Transverse colon (tissue), 4 donors: ENCODE measurements around the gene MBP. TPM values are rescaled to one million over a fixed set of nuclear protein-coding genes. Genes with fewer than 3 reads are reported as not detected.
A peak's percentile ranks its signal among the peaks of the same experiment; 100 is the strongest.

Experiments
- DNase-seq: peaks from one replicate; pipeline ENCODE4 v3.0.0-alpha.2; 2019
- H3K27ac ChIP-seq, 4 donors: fragments of 200-600 bp; sonication (generic); 2 replicates each; pipeline ENCODE4 v1.5.1; 2016 to 2018; ENCODE audit warnings: inconsistent platforms in 4 of 4
- H3K27me3 ChIP-seq: fragments of 200-600 bp; sonication (generic); 2 replicates; pipeline ENCODE4 v1.5.1; 2017; ENCODE audit warnings: inconsistent platforms
- H3K36me3 ChIP-seq, 4 donors: fragments of 200-600 bp; sonication (generic); 2 replicates each; pipeline ENCODE4 v1.5.1; 2017 to 2019; ENCODE audit warnings: inconsistent platforms in 4 of 4
- H3K4me1 ChIP-seq, 4 donors: fragments of 200-600 bp; sonication (generic); 2 replicates each; pipeline ENCODE4 v1.5.1; 2017 to 2020; ENCODE audit warnings: inconsistent platforms in 4 of 4
- H3K4me3 ChIP-seq, 4 donors: fragments of 200-600 bp; sonication (generic); 1 replicate in 1 of 4; 2 replicates in 3 of 4; pipeline versions ENCODE4 v1.5.1 to v1.6.1; 2017 to 2019; ENCODE audit warnings: inconsistent platforms in 4 of 4
- H3K9me3 ChIP-seq, 2 donors: fragments of 200-600 bp; sonication (generic); 2 replicates each; pipeline ENCODE4 v1.5.1; 2017 to 2019; ENCODE audit warnings: inconsistent platforms in 2 of 2
- EP300 ChIP-seq: sonication (generic); formaldehyde crosslinking; IDR thresholded peaks from one replicate; pipeline ENCODE4 v1.6.1; 2017; ENCODE audit warnings: antibody characterized with exemption, low read depth
- POLR2A ChIP-seq: fragments of 450-650 bp; IDR thresholded peaks from one replicate; pipeline ENCODE4 v1.6.1; 2016; ENCODE audit warnings: antibody characterized with exemption, mild to moderate bottlenecking, moderate library complexity
- POLR2AphosphoS5 ChIP-seq, 3 donors: sonication (generic); formaldehyde crosslinking; IDR thresholded peaks; one replicate each; pipeline ENCODE4 v1.6.1; 2016; ENCODE audit warnings: antibody characterized with exemption in 3 of 3
- WGBS, 2 donors: methylation state at CpG; one replicate each; pipeline ENCODE4 v1.1.5; 2018; ENCODE audit warnings: low coverage in 1 of 2; 5-methylcytosine and 5-hydroxymethylcytosine counted together
- in situ Hi-C, 4 donors: fragments of 200-750 bp; cut with MboI; loops; one replicate each; pipeline versions ENCODE4 v1.15.0 to v1.15.1; 2017; ENCODE audit warnings: low sequenced_read_pairs in 3 of 4, low pct_ligation_motif_present in 1 of 4, low pct_unique_long_range_greater_than_20kb in 1 of 4
- intact Hi-C: fragments of 100-400 bp; cut with DNase I; formaldehyde crosslinking; loops from one replicate; pipeline ENCODE4 v1.15.1; 2023; ENCODE audit warnings: low total_unique reads
- total RNA-seq, 4 donors: library from RNA; depleted of rRNA; stranded (reverse); fragments of >200 nt; gene quantifications; one replicate each; pipeline ENCODE4 v1.1.0, GENCODE V29; 2016
- TF ChIP-seq, protein P1 (sequence below), 5 experiments: fragments of 200-600 bp in 3 of 5; fragments of 450-650 bp in 2 of 5; sonication (generic) in 3 of 5; IDR thresholded peaks; 1 replicate in 2 of 5; 2 replicates in 3 of 5; pipeline ENCODE4 v1.5.1; 2016 to 2017; ENCODE audit warnings: antibody characterized with exemption in 5 of 5, inconsistent platforms in 3 of 5, mild to moderate bottlenecking in 2 of 5, moderate library complexity in 1 of 5

The MBP gene
- total RNA-seq, 4 donors from 2014 or later: 12.7 to 53.4 (median 41.0) TPM

DNA sequence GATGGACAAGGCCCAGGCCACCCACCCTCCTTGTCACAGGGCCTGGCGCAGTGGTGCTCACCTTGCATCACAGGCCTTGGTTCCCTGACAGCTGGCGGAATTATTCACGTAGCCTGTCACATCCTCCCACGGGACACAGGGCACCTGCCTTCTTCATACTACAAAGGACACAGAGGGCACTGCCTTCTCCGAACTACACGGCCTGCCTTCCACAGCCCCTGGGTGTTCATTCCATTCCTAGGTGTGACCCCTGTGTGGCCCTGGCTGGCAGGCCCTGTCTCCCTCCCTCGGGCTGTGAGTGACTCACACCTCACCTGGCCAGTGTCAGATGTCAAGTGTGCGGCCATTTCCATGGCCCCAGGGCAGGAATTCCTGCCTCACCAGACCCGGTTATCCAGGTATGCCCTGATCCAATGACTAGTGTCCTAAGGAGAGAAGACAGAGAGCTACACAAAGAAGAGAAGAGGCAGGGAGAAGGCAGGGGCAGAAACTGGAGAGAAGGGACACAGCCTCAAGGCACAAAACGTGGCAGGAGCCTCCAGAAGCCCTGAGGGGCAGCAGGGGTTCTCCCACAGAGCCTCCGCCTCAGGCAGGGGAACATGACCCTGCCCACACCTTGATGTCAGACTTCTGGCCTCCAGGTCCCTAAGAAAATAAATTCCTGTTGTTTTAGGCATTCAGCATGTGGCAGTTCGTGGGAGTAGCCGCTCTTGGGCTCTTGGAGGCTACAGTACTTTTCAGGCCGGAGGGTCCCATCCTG is 43.4 kb downstream of the MBP start:
- 88 to 93% methylated on average over 3 to 13 of the region's 14 CpGs for WGBS, 2 donors
- Histone ChIP-seq H3K27ac (no peak overlapping the region), H3K9me3 (no peaks in the 10 kb centered on the region), H3K4me1 (peaks cover 16 to 40% (median 33%) of the 10 kb centered on the region in 4 donors), H3K36me3 (no peaks in the 10 kb centered on the region), H3K4me3 (no peak overlapping the region), H3K27me3 (no peaks in the 10 kb centered on the region)
- intact Hi-C loops (no loop called here), in situ Hi-C loops (no loop called here)
- TF ChIP-seq, protein P1, sequence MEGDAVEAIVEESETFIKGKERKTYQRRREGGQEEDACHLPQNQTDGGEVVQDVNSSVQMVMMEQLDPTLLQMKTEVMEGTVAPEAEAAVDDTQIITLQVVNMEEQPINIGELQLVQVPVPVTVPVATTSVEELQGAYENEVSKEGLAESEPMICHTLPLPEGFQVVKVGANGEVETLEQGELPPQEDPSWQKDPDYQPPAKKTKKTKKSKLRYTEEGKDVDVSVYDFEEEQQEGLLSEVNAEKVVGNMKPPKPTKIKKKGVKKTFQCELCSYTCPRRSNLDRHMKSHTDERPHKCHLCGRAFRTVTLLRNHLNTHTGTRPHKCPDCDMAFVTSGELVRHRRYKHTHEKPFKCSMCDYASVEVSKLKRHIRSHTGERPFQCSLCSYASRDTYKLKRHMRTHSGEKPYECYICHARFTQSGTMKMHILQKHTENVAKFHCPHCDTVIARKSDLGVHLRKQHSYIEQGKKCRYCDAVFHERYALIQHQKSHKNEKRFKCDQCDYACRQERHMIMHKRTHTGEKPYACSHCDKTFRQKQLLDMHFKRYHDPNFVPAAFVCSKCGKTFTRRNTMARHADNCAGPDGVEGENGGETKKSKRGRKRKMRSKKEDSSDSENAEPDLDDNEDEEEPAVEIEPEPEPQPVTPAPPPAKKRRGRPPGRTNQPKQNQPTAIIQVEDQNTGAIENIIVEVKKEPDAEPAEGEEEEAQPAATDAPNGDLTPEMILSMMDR (IDR thresholded peaks at IDR 0.05): no peak
- TF ChIP-seq EP300: no peak
- no peak for DNase-seq

DNA sequence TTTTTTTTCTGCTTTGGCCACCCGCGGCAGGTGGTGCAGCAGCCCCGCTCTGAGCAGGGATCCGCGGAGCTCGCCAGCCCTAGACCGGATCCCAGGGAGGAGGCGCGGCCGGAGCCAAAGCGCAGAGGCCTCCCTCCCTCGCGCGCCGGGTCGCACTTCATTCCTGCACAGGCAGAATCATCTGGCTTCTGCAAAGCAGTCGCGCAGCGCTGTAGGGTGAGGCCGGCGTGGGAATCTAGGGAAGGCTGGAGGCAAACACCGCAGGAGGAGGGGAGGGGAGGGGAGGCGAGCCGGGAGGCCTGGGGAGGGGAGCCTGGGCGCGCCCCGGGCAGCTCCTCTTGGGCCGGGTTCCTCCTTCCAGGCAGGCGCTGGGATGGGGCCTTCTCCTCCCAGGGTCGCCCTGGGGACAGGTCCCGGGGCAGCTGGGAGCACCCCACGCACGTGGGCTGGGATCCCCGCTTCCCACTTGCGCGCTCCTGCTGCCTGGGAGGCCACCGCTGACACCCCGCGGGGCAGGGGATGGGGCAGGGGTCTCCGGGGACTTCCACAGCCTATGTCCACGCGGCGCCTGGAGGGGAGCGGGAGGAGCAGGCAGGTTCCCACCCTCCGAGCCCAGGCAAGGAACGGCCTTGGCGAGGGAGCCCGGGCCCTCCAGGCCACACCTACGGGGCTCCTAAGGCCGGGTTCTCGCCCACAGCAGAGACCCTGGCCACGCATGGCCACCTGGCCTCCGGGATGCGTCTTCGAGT is 45.0 kb downstream of the MBP start:
- H3K4me1 ChIP-seq: peaks cover 16 to 56% (median 40%) of the 10 kb centered on the region in 4 donors

DNA sequence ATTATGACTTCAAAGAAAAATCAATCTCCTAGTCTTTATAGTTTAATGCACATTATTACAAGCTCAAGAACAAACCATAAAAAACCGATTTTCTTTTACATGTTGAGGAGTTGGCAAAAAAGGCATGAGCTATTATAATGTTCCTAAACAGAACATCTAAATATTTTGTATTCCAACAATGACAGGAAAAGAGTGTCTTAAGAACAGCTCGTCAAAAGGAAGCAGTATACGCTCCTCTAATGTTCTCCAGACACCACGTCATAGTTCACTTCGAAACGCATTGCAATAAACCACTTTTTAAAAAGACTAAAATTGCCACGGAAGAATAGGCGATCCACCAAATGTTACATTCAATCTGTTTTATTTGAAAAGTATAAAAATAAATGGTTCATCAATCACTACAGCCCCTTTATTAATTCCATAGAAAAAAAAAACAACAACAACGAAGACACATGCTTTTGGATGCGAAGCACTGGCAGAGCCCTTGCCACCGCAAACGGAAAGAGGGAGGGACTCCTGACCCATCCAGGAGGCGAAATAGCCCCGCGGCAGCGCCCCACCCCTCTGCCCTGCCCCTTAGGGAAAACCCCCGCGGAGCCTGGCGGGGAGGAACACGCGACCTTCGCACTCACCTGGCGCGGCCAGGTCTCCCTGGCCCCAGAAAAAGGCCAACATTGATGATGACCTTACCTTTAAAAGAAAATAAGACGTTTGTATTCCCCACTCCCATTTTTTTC is 45.8 kb downstream of the MBP start:
- peak overlapping the region in 3 of 4 donors; percentile 21 to 39 (median 25) for H3K4me3 ChIP-seq
- peak; percentile 58 for DNase-seq
- no peaks in the 10 kb centered on the region for H3K36me3 ChIP-seq
- in situ Hi-C loops (no loop called here), intact Hi-C loops (no loop called here)
- 26 to 34% methylated on average over 20 to 25 of the region's 25 CpGs for WGBS, 2 donors
- no peak for TF ChIP-seq POLR2A
- no peak for TF ChIP-seq EP300
- TF ChIP-seq POLR2AphosphoS5 (IDR thresholded peaks at IDR 0.05): peak in 1 of 3 donors; percentile 11
- TF ChIP-seq, protein P1 (IDR thresholded peaks at IDR 0.05): no peak
- H3K9me3 ChIP-seq: no peaks in the 10 kb centered on the region
- peaks cover 16 to 56% (median 40%) of the 10 kb centered on the region in 4 donors for H3K4me1 ChIP-seq
- peak overlapping the region; percentile 49 to 77 (median 72) for H3K27ac ChIP-seq
- H3K27me3 ChIP-seq: no peaks in the 10 kb centered on the region

More for the DNA sequence above, 45.0 kb downstream of the MBP start:
- intact Hi-C loops (no loop called here), in situ Hi-C loops (no loop called here)
- Histone ChIP-seq H3K9me3 (no peaks in the 10 kb centered on the region), H3K27me3 (no peaks in the 10 kb centered on the region), H3K27ac (peak overlapping the region; percentile 49 to 77 (median 72)), H3K4me3 (peak overlapping the region in 3 of 4 donors; percentile 21 to 39 (median 25)), H3K36me3 (no peaks in the 10 kb centered on the region)
- 45% methylated on average over 51 of the region's 55 CpGs; no CpG with 5 or more reads in 1 of the 2 donors for WGBS, 2 donors
- no peak for TF ChIP-seq POLR2AphosphoS5 (IDR thresholded peaks at IDR 0.05)
- no peak for TF ChIP-seq POLR2A
- TF ChIP-seq EP300: no peak
- TF ChIP-seq, protein P1 (IDR thresholded peaks at IDR 0.05): no peak
- DNase-seq: peak; percentile 55

DNA sequence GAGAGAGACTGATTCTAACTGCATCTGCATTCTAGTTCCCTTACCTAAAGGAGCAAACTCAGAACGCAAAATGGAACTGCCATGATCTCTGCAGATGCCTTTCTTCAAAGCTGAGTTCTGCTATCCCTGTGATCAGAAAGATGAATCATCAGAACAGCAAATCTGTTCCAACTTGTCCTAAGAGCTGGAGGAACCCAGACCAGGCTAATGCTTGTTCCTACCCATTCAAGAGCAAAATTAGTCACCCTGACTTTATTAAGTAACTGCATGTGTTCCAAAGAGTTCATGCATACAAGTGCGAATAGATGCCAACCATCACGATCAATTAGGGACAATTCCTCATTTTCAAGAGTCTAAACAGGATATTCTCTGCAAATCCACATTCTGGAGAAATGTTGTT is 46.5 kb downstream of the MBP start:
- Histone ChIP-seq H3K27me3 (no peaks in the 10 kb centered on the region), H3K4me3 (no peak overlapping the region), H3K27ac (peak overlapping the region; percentile 44 to 77 (median 72)), H3K9me3 (no peaks in the 10 kb centered on the region), H3K36me3 (no peaks in the 10 kb centered on the region), H3K4me1 (peaks cover 16 to 59% (median 40%) of the 10 kb centered on the region in 4 donors)
- intact Hi-C loops: no loop called here
- WGBS, 2 donors: 62 to 71% methylated on average over 2 to 3 of the region's 3 CpGs
- DNase-seq: no peak
- no peak for TF ChIP-seq POLR2A
- TF ChIP-seq EP300: no peak
- TF ChIP-seq POLR2AphosphoS5 (IDR thresholded peaks at IDR 0.05): peak in 2 of 3 donors; percentile 5 to 20
- TF ChIP-seq, protein P1 (IDR thresholded peaks at IDR 0.05): no peak
- in situ Hi-C loops: no loop called here
